Adrenal gland (tissue), 12 donors: ENCODE measurements around the gene KDM6B. TPM values are rescaled to one million over a fixed set of nuclear protein-coding genes. Genes with fewer than 3 reads are reported as not detected.

Experiments
- DNase-seq, 7 donors: peaks; one replicate each; pipeline ENCODE4 v3.0.0-alpha.2; 2019 to 2020
- H3K27ac ChIP-seq, 5 donors: fragments of 200-600 bp; sonication (generic) in 4 of 5; 1 replicate in 3 of 5; 2 replicates in 2 of 5; pipeline versions ENCODE4 v1.5.1 to v1.8.0; 2016 to 2020; ENCODE audit warnings: mild to moderate bottlenecking in 1 of 5
- H3K27me3 ChIP-seq: fragments of 200-600 bp; 2 replicates; pipeline ENCODE4 v1.8.0; 2021
- H3K36me3 ChIP-seq, 2 donors: fragments of 200-600 bp; replicated peaks in 1 of 2; 1 replicate in 1 of 2; 2 replicates in 1 of 2; pipeline versions ENCODE4 v1.5.1 to v1.8.0; 2018 to 2022
- H3K4me1 ChIP-seq, 2 donors: fragments of 200-600 bp; replicated peaks in 1 of 2; 1 replicate in 1 of 2; 2 replicates in 1 of 2; pipeline versions ENCODE4 v1.5.1 to v1.8.0; 2018 to 2021
- H3K4me3 ChIP-seq, 4 donors: fragments of 200-600 bp; sonication (generic) in 3 of 4; one replicate each; pipeline ENCODE4 v1.5.1; 2016 to 2018
- H3K9me3 ChIP-seq, 3 donors: fragments of 200-600 bp; sonication (generic) in 1 of 3; replicated peaks in 1 of 3; 1 replicate in 2 of 3; 2 replicates in 1 of 3; pipeline versions ENCODE4 v1.5.1 to v1.8.0; 2016 to 2021
- CTCF ChIP-seq, 6 experiments: fragments of 450-650 bp in 4 of 6; fragments of 200-600 bp in 2 of 6; sonication (generic) in 1 of 6; IDR thresholded peaks; 1 replicate in 5 of 6; 2 replicates in 1 of 6; pipeline versions ENCODE4 v1.5.1 to v1.8.0; 2016 to 2021; ENCODE audit warnings: antibody characterized with exemption in 6 of 6, mild to moderate bottlenecking in 2 of 6, moderate library complexity in 1 of 6
- POLR2A ChIP-seq, 2 donors: fragments of 450-650 bp; IDR thresholded peaks; one replicate each; pipeline ENCODE4 v1.6.1; 2017; ENCODE audit warnings: antibody characterized with exemption in 2 of 2, mild to moderate bottlenecking in 2 of 2, moderate library complexity in 1 of 2
- WGBS, 4 donors: extraction: QIAGEN DNeasy Blood & Tissue Kit in 2 of 4; methylation state at CpG; one replicate each; pipeline versions ENCODE4 v1.1.5 to v1.1.7; 2013 to 2017; 5-methylcytosine and 5-hydroxymethylcytosine counted together
- intact Hi-C, 2 donors: fragments of 100-400 bp; cut with DNase I; formaldehyde crosslinking; loops; one replicate each; pipeline versions ENCODE4 v1.14.1 to v1.15.0; 2022 to 2023
- polyA plus RNA-seq, 3 donors: library from polyadenylated mRNA; stranded (reverse); fragments of 200-250 nt in 2 of 3; fragments of 350-450 nt in 1 of 3; fragmentation: Illumina TruSeq in 1 of 3; extraction: RNeasy Lipid Tissue Mini Kit (QIAGEN cat#74804) in 1 of 3; gene quantifications; one replicate each; pipeline ENCODE4 v1.2.3, GENCODE V29; 2013 to 2014
- total RNA-seq, 9 donors: library from RNA; depleted of rRNA in 4 of 9; stranded (reverse); fragments of >200 nt in 4 of 9; fragments of 120-200 nt in 1 of 9; fragmentation: NEBNext Ultra II Directional in 1 of 9; extraction: Animal tissue kit (Norgen Biotek cat#: 25700) in 1 of 9; gene quantifications; one replicate each; pipeline versions ENCODE4 v1.1.0 to v1.2.4, GENCODE V29; 2013 to 2023
- donor health status: healthy with polysubstance abuse.
- donor health status: Bipolar disorder and iron deficiency.
- donor health status: DM: yes; HTN: yes; CAD: no.
- donor health status: DM: no; HTN: no; CAD: no.
- donor health status: DM: no; HTN: no; CAD: no.
- donor health status: DM: yes; HTN: yes; CAD: no.

KDM6B gene
- total and polyA plus RNA-seq, 12 donors = 2.2 to 35.9 (median 11.2) TPM

GRCh38 chr17:7833011-7833794 lies 814 bp upstream of the KDM6B start:
- no peaks in the 10 kb centered on the region for H3K27me3 ChIP-seq
- no peaks in the 10 kb centered on the region for H3K9me3 ChIP-seq
- intact Hi-C loops = no loop called here
- peak overlapping the region in 4 of 5 donors; percentile 98 to 99 (median 98) for H3K27ac ChIP-seq
- TF ChIP-seq CTCF (IDR thresholded peaks at IDR 0.05) (no peak), POLR2A (IDR thresholded peaks at IDR 0.05) (no peak)
- peak in 3 of 7 donors; percentile 33 to 44 (median 37) for DNase-seq
- WGBS, 4 donors = 40 to 46% (median 43%) methylated on average over 16 to 19 of the region's 19 CpGs
- peaks cover 22% of the 10 kb centered on the region in 2 donors for H3K4me1 ChIP-seq
- peak overlapping the region in 2 of 4 donors; percentile 67 to 72 for H3K4me3 ChIP-seq
- H3K36me3 ChIP-seq = no peaks in the 10 kb centered on the region

DNA sequence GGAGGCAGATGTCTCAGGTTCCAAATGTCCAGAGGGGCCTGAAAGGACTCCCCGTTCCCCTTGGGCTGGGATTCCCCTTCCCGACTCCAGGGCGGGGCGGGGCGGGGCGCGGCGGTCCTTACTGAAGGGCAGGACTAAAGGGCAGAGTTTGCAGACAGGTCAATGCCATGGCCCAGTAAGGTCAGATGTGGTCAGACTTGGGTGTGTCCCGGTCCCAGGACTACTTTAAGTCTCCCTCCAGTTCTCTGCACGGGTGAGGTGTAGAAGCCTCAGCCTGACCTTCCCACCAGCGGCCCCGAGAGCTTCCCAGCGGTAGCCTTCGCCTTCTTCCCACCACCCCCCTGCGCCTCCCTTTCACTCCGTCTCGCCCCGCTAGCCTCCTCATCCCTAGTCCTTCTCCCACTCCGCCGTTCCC lies 532 bp downstream of the KDM6B start:
- no peaks in the 10 kb centered on the region for H3K27me3 ChIP-seq
- peaks cover 22 to 32% of the 10 kb centered on the region in 2 donors for H3K4me1 ChIP-seq
- intact Hi-C loops = no loop called here
- H3K27ac ChIP-seq = peak overlapping the region; percentile 98 to 99 (median 98)
- no peaks in the 10 kb centered on the region for H3K36me3 ChIP-seq
- DNase-seq = peak; percentile 71 to 84 (median 77)
- H3K4me3 ChIP-seq = peak overlapping the region; percentile 67 to 76 (median 74)
- no peaks in the 10 kb centered on the region for H3K9me3 ChIP-seq
- WGBS, 4 donors = 0 to 2% (median 1%) methylated on average over 10 to 20 of the region's 20 CpGs
- TF ChIP-seq CTCF (IDR thresholded peaks at IDR 0.05) (no peak), POLR2A (IDR thresholded peaks at IDR 0.05) (peak in 1 of 2 donors; percentile 20)

GRCh38 chr17:7834957-7835813 lies 1.2 kb downstream of the KDM6B start:
- intact Hi-C loops = no loop called here
- peak; percentile 97 to 99 (median 98) for DNase-seq
- no peaks in the 10 kb centered on the region for H3K27me3 ChIP-seq
- no peaks in the 10 kb centered on the region for H3K9me3 ChIP-seq
- H3K4me1 ChIP-seq = peaks cover 22 to 34% of the 10 kb centered on the region in 2 donors
- peak; percentile 70 to 92 (median 84) for TF ChIP-seq CTCF (IDR thresholded peaks at IDR 0.05)
- TF ChIP-seq POLR2A (IDR thresholded peaks at IDR 0.05) = peak; percentile 27 to 80
- H3K36me3 ChIP-seq = no peaks in the 10 kb centered on the region
- WGBS, 4 donors = 0 to 2% (median 0%) methylated on average over 4 to 69 of the region's 69 CpGs
- H3K27ac ChIP-seq = peak overlapping the region; percentile 98 to 99 (median 98)
- peak overlapping the region; percentile 67 to 75 (median 74) for H3K4me3 ChIP-seq
